Skeletal muscle satellite cell (primary cell): ENCODE results near the gene AJM1.
"Not testable (repeated sequence)": the region's sequence is repeated elsewhere in the genome, so short reads cannot be mapped to it uniquely, and the experiment has no call there.

Experiments
- H3K27me3 ChIP-seq: 2 replicates; pipeline ENCODE4 v1.7.0; 2013; ENCODE audit warnings: low read length; ENCODE audit not compliant: control insufficient read depth, insufficient read depth
- H3K36me3 ChIP-seq: 2 replicates; pipeline ENCODE4 v1.7.0; 2013; ENCODE audit warnings: mild to moderate bottlenecking, control low read depth, low read length; ENCODE audit not compliant: insufficient read depth
- H3K4me1 ChIP-seq: 2 replicates; pipeline ENCODE4 v1.7.0; 2013; ENCODE audit warnings: low read length; ENCODE audit not compliant: control insufficient read depth, insufficient read depth
- H3K4me2 ChIP-seq: 2 replicates; pipeline ENCODE4 v1.7.0; 2013; ENCODE audit warnings: mild to moderate bottlenecking, low read length
- H3K4me3 ChIP-seq: 2 replicates; pipeline ENCODE4 v1.7.0; 2013; ENCODE audit warnings: low read length
- H3K9ac ChIP-seq: 2 replicates; pipeline ENCODE4 v1.7.0; 2013; ENCODE audit warnings: mild to moderate bottlenecking, low read depth, low read length, moderate library complexity
- H3K9me3 ChIP-seq: replicated peaks from 2 replicates; pipeline ENCODE4 v1.7.0; 2013; ENCODE audit warnings: mild to moderate bottlenecking, control low read depth, low read length

Gene AJM1

GRCh38 chr9:136828474-136829140, 13.7 kb upstream of the AJM1 start:
- no peak overlapping the region for H3K4me3 ChIP-seq
- H3K27me3 ChIP-seq: no peaks in the 10 kb centered on the region
- no peak overlapping the region for H3K9ac ChIP-seq
- peaks cover 58% of the 10 kb centered on the region for H3K36me3 ChIP-seq
- H3K4me1 ChIP-seq: no peaks in the 10 kb centered on the region
- no peak overlapping the region for H3K4me2 ChIP-seq
- no peaks in the 10 kb centered on the region for H3K9me3 ChIP-seq

GRCh38 chr9:136829412-136829811, 12.9 kb upstream of the AJM1 start:
- peaks cover 53% of the 10 kb centered on the region for H3K36me3 ChIP-seq

GRCh38 chr9:136829981-136830885, 12.0 kb upstream of the AJM1 start:
- H3K4me1 ChIP-seq: no peaks in the 10 kb centered on the region
- H3K36me3 ChIP-seq: peaks cover 53% of the 10 kb centered on the region
- no peaks in the 10 kb centered on the region for H3K27me3 ChIP-seq
- no peaks in the 10 kb centered on the region for H3K9me3 ChIP-seq
- no peak overlapping the region for H3K4me2 ChIP-seq
- H3K9ac ChIP-seq: no peak overlapping the region
- no peak overlapping the region for H3K4me3 ChIP-seq

More at GRCh38 chr9:136829412-136829811, 12.9 kb upstream of the AJM1 start:
- Histone ChIP-seq H3K9ac (no peak overlapping the region), H3K27me3 (no peaks in the 10 kb centered on the region), H3K4me2 (no peak overlapping the region), H3K4me1 (no peaks in the 10 kb centered on the region), H3K9me3 (no peaks in the 10 kb centered on the region), H3K4me3 (no peak overlapping the region)

GRCh38 chr9:136831002-136831719, 11.1 kb upstream of the AJM1 start:
- no peak overlapping the region for H3K4me2 ChIP-seq
- H3K4me3 ChIP-seq: no peak overlapping the region
- no peak overlapping the region for H3K9ac ChIP-seq
- no peaks in the 10 kb centered on the region for H3K9me3 ChIP-seq
- H3K36me3 ChIP-seq: peaks cover 45% of the 10 kb centered on the region
- H3K27me3 ChIP-seq: no peaks in the 10 kb centered on the region
- H3K4me1 ChIP-seq: no peaks in the 10 kb centered on the region

GRCh38 chr9:136831720-136832104, 10.6 kb upstream of the AJM1 start:
- peaks cover 40% of the 10 kb centered on the region for H3K36me3 ChIP-seq

GRCh38 chr9:136832581-136832980, 9.7 kb upstream of the AJM1 start:
- no peak overlapping the region for H3K9ac ChIP-seq
- H3K4me3 ChIP-seq: no peak overlapping the region
- peaks cover 38% of the 10 kb centered on the region for H3K36me3 ChIP-seq
- no peaks in the 10 kb centered on the region for H3K9me3 ChIP-seq
- H3K27me3 ChIP-seq: no peaks in the 10 kb centered on the region
- no peak overlapping the region for H3K4me2 ChIP-seq
- no peaks in the 10 kb centered on the region for H3K4me1 ChIP-seq

More at GRCh38 chr9:136831720-136832104, 10.6 kb upstream of the AJM1 start:
- Histone ChIP-seq H3K4me3 (no peak overlapping the region), H3K9ac (no peak overlapping the region), H3K4me2 (no peak overlapping the region), H3K4me1 (no peaks in the 10 kb centered on the region), H3K9me3 (no peaks in the 10 kb centered on the region), H3K27me3 (no peaks in the 10 kb centered on the region)

GRCh38 chr9:136833381-136834048, 8.8 kb upstream of the AJM1 start:
- peaks cover 38% of the 10 kb centered on the region for H3K36me3 ChIP-seq

GRCh38 chr9:136835162-136835931, 6.9 kb upstream of the AJM1 start:
- Histone ChIP-seq H3K9me3 (no peaks in the 10 kb centered on the region), H3K36me3 (peaks cover 33% of the 10 kb centered on the region), H3K27me3 (no peaks in the 10 kb centered on the region), H3K4me2 (no peak overlapping the region), H3K4me1 (peaks cover 14% of the 10 kb centered on the region), H3K9ac (no peak overlapping the region), H3K4me3 (no peak overlapping the region)

More at GRCh38 chr9:136833381-136834048, 8.8 kb upstream of the AJM1 start:
- not testable (repeated sequence) for H3K9me3 ChIP-seq, H3K27me3 ChIP-seq, H3K4me2 ChIP-seq, H3K4me3 ChIP-seq, H3K9ac ChIP-seq, H3K4me1 ChIP-seq

- peaks cover 25% of the 10 kb centered on the region for H3K36me3 ChIP-seq
- peaks cover 22% of the 10 kb centered on the region for H3K4me1 ChIP-seq
- H3K9me3 ChIP-seq: no peaks in the 10 kb centered on the region
- no peak overlapping the region for H3K4me2 ChIP-seq
- H3K4me3 ChIP-seq: no peak overlapping the region
- no peak overlapping the region for H3K9ac ChIP-seq
- no peaks in the 10 kb centered on the region for H3K27me3 ChIP-seq
Measured at GRCh38 chr9:136835932-136836904, 6.1 kb upstream of the AJM1 start.
